HEK293 (cell line): ENCODE results near the gene NOS1AP.

Experiments
- CTCF ChIA-PET: fragments of 350-600 bp; formaldehyde crosslinking; extraction: SDS; loops from one replicate; lab custom pipeline; 2021; ENCODE audit warnings: antibody characterized with exemption; lab: Yijun Ruan, JAX
- POLR2A ChIA-PET: fragments of 300-600 bp; formaldehyde crosslinking; extraction: SDS; loops from one replicate; lab custom pipeline; 2020; ENCODE audit warnings: antibody characterized with exemption, inconsistent platforms; lab: Yijun Ruan, JAX
- H3K27ac ChIP-seq: fragments of 200-500 bp; sonication (Bioruptor generic); 2 replicates; pipeline ENCODE4 v1.5.1; 2014; ENCODE audit warnings: low read depth, low read length, control low read depth, inconsistent platforms; ENCODE audit errors: extremely low read depth
- H3K36me3 ChIP-seq, 2 experiments: fragments of 200-500 bp in 1 of 2; sonication (Bioruptor generic) in 1 of 2; 1 replicate in 1 of 2; 2 replicates in 1 of 2; pipeline ENCODE4 v1.5.1; 2014 to 2017; ENCODE audit warnings: inconsistent platforms in 2 of 2, low read length in 2 of 2; ENCODE audit not compliant: control insufficient read depth in 2 of 2, insufficient read depth in 1 of 2
- H3K4me1 ChIP-seq: fragments of 200-500 bp; sonication (Bioruptor generic); 2 replicates; pipeline ENCODE4 v1.5.1; 2014; ENCODE audit warnings: mild to moderate bottlenecking, low read length, inconsistent platforms; ENCODE audit not compliant: control insufficient read depth, insufficient read depth
- H3K4me3 ChIP-seq: 2 replicates; pipeline ENCODE4 v1.5.1; 2011; ENCODE audit warnings: low read depth, mild to moderate bottlenecking, control low read depth, low read length, moderate library complexity
- H3K9me3 ChIP-seq: fragments of 200-500 bp; sonication (Bioruptor generic); 2 replicates; pipeline ENCODE4 v1.5.1; 2014; ENCODE audit warnings: low read depth, low read length, inconsistent platforms; ENCODE audit not compliant: control insufficient read depth, insufficient read depth
- FEZF1 ChIP-seq: fragments of 450-650 bp; formaldehyde crosslinking; IDR thresholded peaks from 2 replicates; pipeline ENCODE4 v1.5.1; 2016; ENCODE audit warnings: missing biosample characterization, missing genetic modification characterization
- KLF1 ChIP-seq: fragments of 450-650 bp; formaldehyde crosslinking; IDR thresholded peaks from 2 replicates; pipeline ENCODE4 v1.5.1; 2016; ENCODE audit warnings: missing biosample characterization, missing genetic modification characterization
- REPIN1 ChIP-seq: fragments of 450-650 bp; formaldehyde crosslinking; IDR thresholded peaks from 2 replicates; pipeline ENCODE4 v1.5.1; 2017; ENCODE audit warnings: missing biosample characterization, missing genetic modification characterization, low read depth
- SP7 ChIP-seq: fragments of 450-650 bp; formaldehyde crosslinking; IDR thresholded peaks from 2 replicates; pipeline ENCODE4 v1.5.1; 2016; ENCODE audit warnings: missing biosample characterization, missing genetic modification characterization
- WT1 ChIP-seq: fragments of 450-650 bp; formaldehyde crosslinking; IDR thresholded peaks from 2 replicates; pipeline ENCODE4 v1.5.1; 2016; ENCODE audit warnings: missing biosample characterization, missing genetic modification characterization
- YY1 ChIP-seq: fragments of 450-650 bp; formaldehyde crosslinking; IDR thresholded peaks from 2 replicates; pipeline ENCODE4 v1.5.1; 2018; ENCODE audit warnings: missing biosample characterization, missing genetic modification characterization
- ZIC2 ChIP-seq: fragments of 450-650 bp; formaldehyde crosslinking; IDR thresholded peaks from 2 replicates; pipeline ENCODE4 v1.5.1; 2016; ENCODE audit warnings: missing biosample characterization, missing genetic modification characterization
- ZNF140 ChIP-seq: fragments of 450-650 bp; formaldehyde crosslinking; IDR thresholded peaks from 2 replicates; pipeline ENCODE4 v1.5.1; 2016; ENCODE audit warnings: missing biosample characterization, missing genetic modification characterization
- ZNF146 ChIP-seq: fragments of 450-650 bp; formaldehyde crosslinking; IDR thresholded peaks from 2 replicates; pipeline ENCODE4 v1.5.1; 2016; ENCODE audit warnings: missing biosample characterization, missing genetic modification characterization
- ZNF211 ChIP-seq: fragments of 450-650 bp; formaldehyde crosslinking; IDR thresholded peaks from 2 replicates; pipeline ENCODE4 v1.5.1; 2016; ENCODE audit warnings: low read depth, missing biosample characterization, missing genetic modification characterization
- ZNF24 ChIP-seq: fragments of 450-650 bp; formaldehyde crosslinking; IDR thresholded peaks from 2 replicates; pipeline ENCODE4 v1.5.1; 2016; ENCODE audit warnings: missing biosample characterization, missing genetic modification characterization
- ZNF292 ChIP-seq: fragments of 450-650 bp; formaldehyde crosslinking; IDR thresholded peaks from 2 replicates; pipeline ENCODE4 v1.5.1; 2016; ENCODE audit warnings: low read depth, missing biosample characterization, missing genetic modification characterization, borderline replicate concordance
- ZNF354C ChIP-seq: fragments of 450-650 bp; formaldehyde crosslinking; IDR thresholded peaks from 2 replicates; pipeline ENCODE4 v1.5.1; 2016; ENCODE audit warnings: missing biosample characterization, missing genetic modification characterization, low read depth, borderline replicate concordance
- ZNF548 ChIP-seq: fragments of 450-650 bp; formaldehyde crosslinking; IDR thresholded peaks from 2 replicates; pipeline ENCODE4 v1.5.1; 2016; ENCODE audit warnings: missing biosample characterization, missing genetic modification characterization
- ZNF561 ChIP-seq: fragments of 450-650 bp; IDR thresholded peaks from 2 replicates; pipeline ENCODE4 v1.5.1; 2018; ENCODE audit warnings: missing biosample characterization, missing genetic modification characterization, borderline replicate concordance
- ZNF623 ChIP-seq: fragments of 450-650 bp; formaldehyde crosslinking; IDR thresholded peaks from 2 replicates; pipeline ENCODE4 v1.5.1; 2016; ENCODE audit warnings: missing biosample characterization, missing genetic modification characterization
- ZNF701 ChIP-seq: fragments of 450-650 bp; formaldehyde crosslinking; IDR thresholded peaks from 2 replicates; pipeline ENCODE4 v1.5.1; 2016; ENCODE audit warnings: missing biosample characterization, missing genetic modification characterization
- ZNF837 ChIP-seq: fragments of 450-650 bp; formaldehyde crosslinking; IDR thresholded peaks from 2 replicates; pipeline ENCODE4 v1.5.1; 2016; ENCODE audit warnings: missing biosample characterization, missing genetic modification characterization
- TF ChIP-seq, protein P1 (sequence below): fragments of 450-650 bp; formaldehyde crosslinking; IDR thresholded peaks from 2 replicates; pipeline ENCODE4 v1.5.1; 2016; ENCODE audit warnings: missing biosample characterization, missing genetic modification characterization
- TF ChIP-seq, protein P2 (sequence below): fragments of 450-650 bp; formaldehyde crosslinking; IDR thresholded peaks from 2 replicates; pipeline ENCODE4 v1.5.1; 2016; ENCODE audit warnings: missing biosample characterization, missing genetic modification characterization
- TF ChIP-seq, protein P3 (sequence below): fragments of 450-650 bp; formaldehyde crosslinking; IDR thresholded peaks from 2 replicates; pipeline ENCODE4 v1.5.1; 2016; ENCODE audit warnings: missing biosample characterization, missing genetic modification characterization, borderline replicate concordance
- TF ChIP-seq, protein P4 (sequence below): fragments of 450-650 bp; formaldehyde crosslinking; IDR thresholded peaks from 2 replicates; pipeline ENCODE4 v1.5.1; 2017; ENCODE audit warnings: missing biosample characterization, missing genetic modification characterization
- TF ChIP-seq, protein P5 (sequence below): fragments of 450-650 bp; formaldehyde crosslinking; IDR thresholded peaks from 2 replicates; pipeline ENCODE4 v1.5.1; 2016; ENCODE audit warnings: missing biosample characterization, missing genetic modification characterization

Gene NOS1AP

DNA sequence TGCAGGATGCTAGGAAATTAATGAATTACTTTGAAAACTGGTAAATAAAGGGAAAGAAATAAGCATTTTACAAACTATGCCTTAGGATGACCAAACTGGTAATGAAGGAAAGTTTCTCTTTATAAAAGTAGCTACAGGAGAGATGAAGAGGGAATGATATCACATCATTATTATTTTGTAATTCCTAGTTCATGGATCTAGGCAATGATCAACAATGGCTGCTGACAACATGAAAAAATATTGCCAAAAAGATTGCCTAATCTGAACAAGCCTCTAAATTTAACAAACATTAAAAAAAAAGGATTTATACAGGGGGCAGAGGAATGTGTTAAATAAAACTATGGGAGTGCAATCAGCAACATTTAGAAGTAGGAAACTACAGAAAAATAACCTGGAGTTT, 38.9 kb downstream of the NOS1AP start:
- no peak overlapping the region for H3K4me3 ChIP-seq
- TF ChIP-seq FEZF1 (no peak), REPIN1 (no peak), ZNF146 (tag by site-specific recombination) (no peak), ZNF354C (tag by site-specific recombination) (no peak), ZNF837 (no peak), ZNF292 (tag by site-specific recombination) (no peak)
- TF ChIP-seq, protein P1, sequence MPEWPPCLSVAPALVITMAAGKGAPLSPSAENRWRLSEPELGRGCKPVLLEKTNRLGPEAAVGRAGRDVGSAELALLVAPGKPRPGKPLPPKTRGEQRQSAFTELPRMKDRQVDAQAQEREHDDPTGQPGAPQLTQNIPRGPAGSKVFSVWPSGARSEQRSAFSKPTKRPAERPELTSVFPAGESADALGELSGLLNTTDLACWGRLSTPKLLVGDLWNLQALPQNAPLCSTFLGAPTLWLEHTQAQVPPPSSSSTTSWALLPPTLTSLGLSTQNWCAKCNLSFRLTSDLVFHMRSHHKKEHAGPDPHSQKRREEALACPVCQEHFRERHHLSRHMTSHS, result no peak
- no peaks in the 10 kb centered on the region for H3K36me3 ChIP-seq
- ChIA-PET CTCF (no interaction called here), POLR2A (no interaction called here)
- H3K4me1 ChIP-seq, result no peaks in the 10 kb centered on the region
- no peak overlapping the region for H3K27ac ChIP-seq
- H3K9me3 ChIP-seq, result no peaks in the 10 kb centered on the region

DNA sequence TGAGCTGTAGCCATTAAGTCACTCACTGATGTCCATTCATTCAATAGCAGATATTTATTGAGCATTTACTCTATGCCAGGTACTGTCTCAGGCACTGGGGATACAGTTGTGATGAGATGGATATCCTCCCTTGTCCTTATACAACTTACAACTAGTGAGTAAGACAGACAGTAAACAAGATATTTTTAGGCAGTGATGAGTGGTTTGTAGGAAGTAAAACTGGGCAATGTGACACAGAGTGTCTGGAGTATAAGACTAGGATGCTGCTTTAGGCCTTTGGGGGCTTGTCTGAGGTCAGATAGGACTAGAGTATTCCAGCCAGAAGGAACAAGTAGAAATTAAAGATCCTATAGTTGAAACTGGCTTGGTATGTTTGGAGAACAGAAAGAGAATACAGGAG, 41.4 kb downstream of the NOS1AP start:
- H3K9me3 ChIP-seq, result no peaks in the 10 kb centered on the region
- CTCF ChIA-PET, result no interaction called here
- H3K4me1 ChIP-seq, result no peaks in the 10 kb centered on the region
- TF ChIP-seq, protein P2, sequence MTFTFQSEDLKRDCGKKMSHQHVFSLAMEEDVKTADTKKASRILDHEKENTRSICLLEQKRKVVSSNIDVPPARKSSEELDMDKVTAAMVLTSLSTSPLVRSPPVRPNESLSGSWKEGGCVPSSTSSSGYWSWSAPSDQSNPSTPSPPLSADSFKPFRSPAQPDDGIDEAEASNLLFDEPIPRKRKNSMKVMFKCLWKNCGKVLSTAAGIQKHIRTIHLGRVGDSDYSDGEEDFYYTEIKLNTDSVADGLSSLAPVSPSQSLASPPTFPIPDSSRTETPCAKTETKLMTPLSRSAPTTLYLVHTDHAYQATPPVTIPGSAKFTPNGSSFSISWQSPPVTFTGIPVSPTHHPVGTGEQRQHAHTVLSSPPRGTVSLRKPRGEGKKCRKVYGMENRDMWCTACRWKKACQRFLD (tag by site-specific recombination), result no peak
- TF ChIP-seq ZNF24 (no peak), SP7 (tag by site-specific recombination) (no peak), ZNF548 (no peak), ZNF211 (tag by site-specific recombination) (no peak), ZNF701 (no peak), ZNF140 (no peak), YY1 (tag by site-specific recombination) (no peak), WT1 (tag by site-specific recombination) (no peak), ZNF354C (tag by site-specific recombination) (no peak), ZIC2 (tag by site-specific recombination) (no peak), ZNF623 (tag by site-specific recombination) (no peak), ZNF561 (tag by site-specific recombination) (no peak), KLF1 (tag by site-specific recombination) (no peak)
- TF ChIP-seq, protein P3, sequence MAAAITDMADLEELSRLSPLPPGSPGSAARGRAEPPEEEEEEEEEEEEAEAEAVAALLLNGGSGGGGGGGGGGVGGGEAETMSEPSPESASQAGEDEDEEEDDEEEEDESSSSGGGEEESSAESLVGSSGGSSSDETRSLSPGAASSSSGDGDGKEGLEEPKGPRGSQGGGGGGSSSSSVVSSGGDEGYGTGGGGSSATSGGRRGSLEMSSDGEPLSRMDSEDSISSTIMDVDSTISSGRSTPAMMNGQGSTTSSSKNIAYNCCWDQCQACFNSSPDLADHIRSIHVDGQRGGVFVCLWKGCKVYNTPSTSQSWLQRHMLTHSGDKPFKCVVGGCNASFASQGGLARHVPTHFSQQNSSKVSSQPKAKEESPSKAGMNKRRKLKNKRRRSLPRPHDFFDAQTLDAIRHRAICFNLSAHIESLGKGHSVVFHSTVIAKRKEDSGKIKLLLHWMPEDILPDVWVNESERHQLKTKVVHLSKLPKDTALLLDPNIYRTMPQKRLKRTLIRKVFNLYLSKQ, result no peak
- TF ChIP-seq, protein P4, sequence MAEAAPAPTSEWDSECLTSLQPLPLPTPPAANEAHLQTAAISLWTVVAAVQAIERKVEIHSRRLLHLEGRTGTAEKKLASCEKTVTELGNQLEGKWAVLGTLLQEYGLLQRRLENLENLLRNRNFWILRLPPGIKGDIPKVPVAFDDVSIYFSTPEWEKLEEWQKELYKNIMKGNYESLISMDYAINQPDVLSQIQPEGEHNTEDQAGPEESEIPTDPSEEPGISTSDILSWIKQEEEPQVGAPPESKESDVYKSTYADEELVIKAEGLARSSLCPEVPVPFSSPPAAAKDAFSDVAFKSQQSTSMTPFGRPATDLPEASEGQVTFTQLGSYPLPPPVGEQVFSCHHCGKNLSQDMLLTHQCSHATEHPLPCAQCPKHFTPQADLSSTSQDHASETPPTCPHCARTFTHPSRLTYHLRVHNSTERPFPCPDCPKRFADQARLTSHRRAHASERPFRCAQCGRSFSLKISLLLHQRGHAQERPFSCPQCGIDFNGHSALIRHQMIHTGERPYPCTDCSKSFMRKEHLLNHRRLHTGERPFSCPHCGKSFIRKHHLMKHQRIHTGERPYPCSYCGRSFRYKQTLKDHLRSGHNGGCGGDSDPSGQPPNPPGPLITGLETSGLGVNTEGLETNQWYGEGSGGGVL (tag by site-specific recombination), result no peak
- TF ChIP-seq, protein P5, sequence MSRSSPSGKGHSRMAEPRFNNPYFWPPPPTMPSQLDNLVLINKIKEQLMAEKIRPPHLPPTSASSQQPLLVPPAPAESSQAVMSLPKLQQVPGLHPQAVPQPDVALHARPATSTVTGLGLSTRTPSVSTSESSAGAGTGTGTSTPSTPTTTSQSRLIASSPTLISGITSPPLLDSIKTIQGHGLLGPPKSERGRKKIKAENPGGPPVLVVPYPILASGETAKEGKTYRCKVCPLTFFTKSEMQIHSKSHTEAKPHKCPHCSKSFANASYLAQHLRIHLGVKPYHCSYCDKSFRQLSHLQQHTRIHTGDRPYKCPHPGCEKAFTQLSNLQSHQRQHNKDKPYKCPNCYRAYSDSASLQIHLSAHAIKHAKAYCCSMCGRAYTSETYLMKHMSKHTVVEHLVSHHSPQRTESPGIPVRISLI, result no peak
- H3K27ac ChIP-seq, result no peak overlapping the region
- POLR2A ChIA-PET, result no interaction called here
- H3K36me3 ChIP-seq, result no peaks in the 10 kb centered on the region
- no peak overlapping the region for H3K4me3 ChIP-seq
